ENCODE results near the gene USP9Y. TPM values are rescaled to one million over a fixed set of nuclear protein-coding genes. Genes with fewer than 3 reads are reported as not detected.

USP9Y gene
- total and polyA plus RNA-seq, 2 donors, result 67.7 TPM; not detected in 1

- under 1% methylated on average over 19 of the region's 19 CpGs for WGBS
- Histone ChIP-seq H3K4me3 (ENCODE audit: low read length in 2 of 2) (peak overlapping the region in 1 of 2 donors; percentile 73), H3K27me3 (ENCODE audit: control insufficient read depth in 2 of 2, insufficient read depth in 1 of 2, low read length in 1 of 2) (no peaks in the 10 kb centered on the region), H3K9me3 (ENCODE audit: control insufficient read depth in 2 of 2, insufficient read depth in 1 of 2, low read length in 1 of 2) (no peaks in the 10 kb centered on the region), H3K36me3 (ENCODE audit: control insufficient read depth in 2 of 2, insufficient read depth in 2 of 2, low read length in 1 of 2) (no peaks in the 10 kb centered on the region), H3K27ac (ENCODE audit: low read depth in 1 of 2, low read length in 1 of 2) (peak overlapping the region in 1 of 2 donors; percentile 98), H3K4me1 (ENCODE audit: control insufficient read depth in 2 of 2, insufficient read depth in 2 of 2, low read length in 2 of 2) (peaks cover 0 to 3% of the 10 kb centered on the region in 2 donors)
- DNase-seq (ENCODE audit: low read depth in 6 of 9, low spot score in 9 of 9), result peak in 5 of 9 donors; percentile 36 to 71 (median 59)
These were observed 204.5 kb downstream of the USP9Y start for GRCh38 chrY:12905517-12905872.

- Histone ChIP-seq H3K27ac (ENCODE audit: low read depth in 1 of 2, low read length in 1 of 2) (peak overlapping the region in 1 of 2 donors; percentile 98), H3K36me3 (ENCODE audit: control insufficient read depth in 2 of 2, insufficient read depth in 2 of 2, low read length in 1 of 2) (no peaks in the 10 kb centered on the region), H3K9me3 (ENCODE audit: control insufficient read depth in 2 of 2, insufficient read depth in 1 of 2, low read length in 1 of 2) (no peaks in the 10 kb centered on the region), H3K4me1 (ENCODE audit: control insufficient read depth in 2 of 2, insufficient read depth in 2 of 2, low read length in 2 of 2) (peaks cover 0 to 3% of the 10 kb centered on the region in 2 donors), H3K27me3 (ENCODE audit: control insufficient read depth in 2 of 2, insufficient read depth in 1 of 2, low read length in 1 of 2) (no peaks in the 10 kb centered on the region), H3K4me3 (ENCODE audit: low read length in 2 of 2) (peak overlapping the region in 1 of 2 donors; percentile 73)
- DNase-seq (ENCODE audit: low read depth in 6 of 9, low spot score in 9 of 9), result peak in 2 of 9 donors; percentile 5 to 28
- WGBS, result under 1% methylated on average over 15 of the region's 15 CpGs
These were observed 204.9 kb downstream of the USP9Y start for GRCh38 chrY:12905895-12906294.

Other genes with a start within 250 kb of the USP9Y start
- not detected for gene DDX3Y, start 203.6 kb downstream of the USP9Y start, total RNA-seq
- gene DDX3Y, start 203.6 kb downstream of the USP9Y start, polyA plus RNA-seq, result 67.0 TPM